Upper lobe of right lung (tissue), 1 donor: ENCODE data around the gene ADGRL3. TPM values are rescaled to one million over a fixed set of nuclear protein-coding genes. Genes with fewer than 3 reads are reported as not detected.

Experiments used
- ATAC-seq: fragments of 200-7000 bp; cut with Tn5 transposase; one replicate; pipeline ENCODE4 v1.9.1; 2020; ENCODE audit warnings: mild to moderate bottlenecking, moderate library complexity
- DNase-seq: peaks from one replicate; pipeline ENCODE4 v3.0.0-alpha.2; 2020
- H3K27ac ChIP-seq: fragments of 200-600 bp; one replicate; pipeline ENCODE4 v1.8.0; 2022
- H3K27me3 ChIP-seq: fragments of 200-600 bp; one replicate; pipeline ENCODE4 v1.8.0; 2022; ENCODE audit warnings: mild to moderate bottlenecking
- H3K36me3 ChIP-seq: fragments of 200-600 bp; one replicate; pipeline ENCODE4 v1.8.0; 2022
- H3K4me1 ChIP-seq: fragments of 200-600 bp; one replicate; pipeline ENCODE4 v1.8.0; 2022
- H3K4me3 ChIP-seq: fragments of 200-600 bp; one replicate; pipeline ENCODE4 v1.8.0; 2022; ENCODE audit warnings: mild to moderate bottlenecking
- H3K9me3 ChIP-seq: fragments of 200-600 bp; one replicate; pipeline ENCODE4 v1.8.0; 2022
- intact Hi-C: fragments of 100-400 bp; cut with DNase I; formaldehyde crosslinking; loops from one replicate; pipeline ENCODE4 v1.11.0; 2022
- total RNA-seq: library from RNA; stranded (reverse); fragmentation: NEBNext Ultra II Directional; extraction: Animal tissue kit (Norgen Biotek cat#: 25700); gene quantifications from one replicate; pipeline ENCODE4 v1.2.1, GENCODE V29; 2021
- TF ChIP-seq, protein P1 (sequence below): fragments of 200-600 bp; IDR thresholded peaks from one replicate; pipeline ENCODE4 v1.8.0; 2022; ENCODE audit warnings: antibody characterized with exemption
- donor health status: DM: no; HTN: yes; CAD: no; lungs with severe emphysema.

The ADGRL3 gene
- total RNA-seq, 1 donor from 2014 or later = 4.0 TPM

DNA sequence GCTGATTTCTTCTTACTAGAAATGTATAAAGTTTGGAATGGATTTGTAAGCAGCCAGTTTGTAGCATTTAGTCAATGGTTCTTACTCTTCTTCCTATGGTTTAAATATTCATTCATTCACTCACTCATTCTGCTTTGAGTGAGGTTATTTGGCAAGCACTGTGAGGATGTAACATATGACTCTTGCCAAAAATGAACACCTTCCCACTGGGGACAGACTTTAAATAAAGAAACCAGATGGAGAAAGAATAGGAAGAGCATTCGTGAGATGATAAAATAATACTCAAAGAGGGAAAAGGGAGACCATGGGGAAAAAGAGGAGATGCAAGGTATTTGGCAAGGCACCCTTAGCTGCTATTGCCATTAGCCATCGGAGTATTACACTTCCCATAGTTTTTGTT, 586.1 kb downstream of the ADGRL3 start:
- TF ChIP-seq, protein P1, sequence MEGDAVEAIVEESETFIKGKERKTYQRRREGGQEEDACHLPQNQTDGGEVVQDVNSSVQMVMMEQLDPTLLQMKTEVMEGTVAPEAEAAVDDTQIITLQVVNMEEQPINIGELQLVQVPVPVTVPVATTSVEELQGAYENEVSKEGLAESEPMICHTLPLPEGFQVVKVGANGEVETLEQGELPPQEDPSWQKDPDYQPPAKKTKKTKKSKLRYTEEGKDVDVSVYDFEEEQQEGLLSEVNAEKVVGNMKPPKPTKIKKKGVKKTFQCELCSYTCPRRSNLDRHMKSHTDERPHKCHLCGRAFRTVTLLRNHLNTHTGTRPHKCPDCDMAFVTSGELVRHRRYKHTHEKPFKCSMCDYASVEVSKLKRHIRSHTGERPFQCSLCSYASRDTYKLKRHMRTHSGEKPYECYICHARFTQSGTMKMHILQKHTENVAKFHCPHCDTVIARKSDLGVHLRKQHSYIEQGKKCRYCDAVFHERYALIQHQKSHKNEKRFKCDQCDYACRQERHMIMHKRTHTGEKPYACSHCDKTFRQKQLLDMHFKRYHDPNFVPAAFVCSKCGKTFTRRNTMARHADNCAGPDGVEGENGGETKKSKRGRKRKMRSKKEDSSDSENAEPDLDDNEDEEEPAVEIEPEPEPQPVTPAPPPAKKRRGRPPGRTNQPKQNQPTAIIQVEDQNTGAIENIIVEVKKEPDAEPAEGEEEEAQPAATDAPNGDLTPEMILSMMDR = no peak

DNA sequence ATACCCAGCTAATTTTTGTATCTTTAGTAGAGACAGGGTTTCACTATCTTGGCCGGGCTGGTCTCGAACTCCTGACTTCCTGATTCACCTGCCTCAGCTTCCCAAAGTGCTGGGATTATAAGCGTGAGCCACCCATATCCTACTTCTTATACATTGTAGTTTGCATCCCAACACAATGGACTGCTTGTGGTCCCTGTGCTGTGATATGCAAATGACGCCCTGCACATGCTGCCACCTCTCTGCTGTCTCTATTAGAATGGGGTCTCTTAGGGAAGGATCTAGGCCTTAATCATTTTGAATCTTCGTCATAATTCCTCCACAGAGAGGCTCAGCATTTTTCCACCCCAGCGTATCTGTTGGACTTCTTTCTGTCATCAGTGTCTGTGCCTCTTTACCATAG, 595.9 kb downstream of the ADGRL3 start:
- Histone ChIP-seq H3K4me3 (no peak overlapping the region), H3K27me3 (no peaks in the 10 kb centered on the region), H3K4me1 (no peaks in the 10 kb centered on the region), H3K36me3 (no peaks in the 10 kb centered on the region), H3K9me3 (no peaks in the 10 kb centered on the region), H3K27ac (no peak overlapping the region)
- DNase-seq (no peak), ATAC-seq (no peak)
- TF ChIP-seq, protein P1 = no peak
- intact Hi-C loops = no loop called here

More for the DNA sequence above, 586.1 kb downstream of the ADGRL3 start:
- DNase-seq (no peak), ATAC-seq (no peak)
- H3K27ac ChIP-seq = no peak overlapping the region
- no peaks in the 10 kb centered on the region for H3K4me1 ChIP-seq
- H3K4me3 ChIP-seq = no peak overlapping the region
- H3K36me3 ChIP-seq = no peaks in the 10 kb centered on the region
- no peaks in the 10 kb centered on the region for H3K27me3 ChIP-seq
- H3K9me3 ChIP-seq = no peaks in the 10 kb centered on the region
- intact Hi-C loops = no loop called here

DNA sequence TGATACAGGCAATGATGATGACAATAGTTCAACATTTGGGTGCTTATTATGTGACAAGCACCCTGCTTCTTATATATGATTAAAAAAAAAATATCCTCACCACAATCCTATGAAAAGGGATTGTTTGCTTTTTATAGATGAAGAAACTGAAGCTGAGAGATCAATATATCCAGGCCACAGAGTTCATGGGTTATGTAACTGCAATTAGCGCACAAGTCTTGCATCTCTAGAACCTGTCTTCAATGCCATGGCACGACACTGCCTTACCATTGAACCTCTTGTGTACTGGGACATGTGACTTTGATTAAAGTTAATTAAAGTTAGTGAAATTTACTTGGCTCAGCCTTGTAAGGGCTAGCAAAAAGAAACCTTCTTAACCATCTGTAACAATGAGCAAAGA, 599.7 kb downstream of the ADGRL3 start:
- intact Hi-C loops = no loop called here
- no peaks in the 10 kb centered on the region for H3K36me3 ChIP-seq
- no peaks in the 10 kb centered on the region for H3K27me3 ChIP-seq
- no peak overlapping the region for H3K4me3 ChIP-seq
- no peak overlapping the region for H3K27ac ChIP-seq
- TF ChIP-seq, protein P1 = no peak
- H3K4me1 ChIP-seq = no peaks in the 10 kb centered on the region
- H3K9me3 ChIP-seq = no peaks in the 10 kb centered on the region
- no peak for ATAC-seq
- no peak for DNase-seq

DNA sequence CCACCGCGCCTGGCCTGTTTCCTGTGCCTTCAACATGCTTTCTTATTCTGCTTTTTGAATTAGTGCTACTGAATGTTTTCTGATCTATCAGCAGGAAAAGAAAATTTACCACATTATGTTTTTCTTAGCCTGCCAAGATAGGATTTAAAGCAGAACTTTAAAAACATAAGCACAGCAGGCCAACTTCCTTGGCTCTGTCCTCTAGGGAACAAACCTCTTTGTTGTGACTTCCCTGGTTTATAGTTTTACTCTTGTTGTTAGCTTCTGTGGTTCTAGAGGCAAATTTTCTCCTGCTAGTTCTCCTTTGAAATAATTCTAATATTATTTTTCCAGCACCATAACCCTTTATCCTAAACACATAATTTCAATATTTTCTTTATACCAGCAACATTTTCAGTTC, 605.1 kb downstream of the ADGRL3 start:
- ATAC-seq (no peak), DNase-seq (no peak)
- no peaks in the 10 kb centered on the region for H3K36me3 ChIP-seq
- intact Hi-C loops = no loop called here
- TF ChIP-seq, protein P1 = no peak
- no peak overlapping the region for H3K27ac ChIP-seq
- no peaks in the 10 kb centered on the region for H3K4me1 ChIP-seq
- H3K27me3 ChIP-seq = no peaks in the 10 kb centered on the region
- no peaks in the 10 kb centered on the region for H3K9me3 ChIP-seq
- no peak overlapping the region for H3K4me3 ChIP-seq

DNA sequence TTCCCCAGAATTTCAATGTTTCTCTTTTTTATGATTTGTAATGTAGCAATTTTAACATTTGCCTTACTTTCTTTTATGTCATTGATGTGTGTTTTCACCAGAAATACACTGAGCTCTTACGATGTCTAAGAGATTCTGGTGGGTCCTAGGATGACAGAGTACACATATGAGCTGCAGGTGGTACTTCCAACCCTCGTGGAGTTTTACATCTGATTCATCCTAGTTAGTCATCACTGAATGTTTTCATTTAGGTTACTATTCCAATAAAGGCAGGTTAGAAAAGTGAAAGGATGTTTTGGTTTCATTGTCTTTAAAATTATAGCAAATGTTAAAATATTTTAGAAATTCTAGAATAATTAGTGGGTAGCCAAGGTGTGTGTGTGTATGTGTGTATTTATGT, 605.9 kb downstream of the ADGRL3 start:
- TF ChIP-seq, protein P1 = no peak
- no peak for DNase-seq
- Histone ChIP-seq H3K27ac (no peak overlapping the region), H3K4me3 (no peak overlapping the region), H3K4me1 (no peaks in the 10 kb centered on the region), H3K27me3 (no peaks in the 10 kb centered on the region), H3K36me3 (no peaks in the 10 kb centered on the region), H3K9me3 (no peaks in the 10 kb centered on the region)
- no peak for ATAC-seq
- intact Hi-C loops = no loop called here

DNA sequence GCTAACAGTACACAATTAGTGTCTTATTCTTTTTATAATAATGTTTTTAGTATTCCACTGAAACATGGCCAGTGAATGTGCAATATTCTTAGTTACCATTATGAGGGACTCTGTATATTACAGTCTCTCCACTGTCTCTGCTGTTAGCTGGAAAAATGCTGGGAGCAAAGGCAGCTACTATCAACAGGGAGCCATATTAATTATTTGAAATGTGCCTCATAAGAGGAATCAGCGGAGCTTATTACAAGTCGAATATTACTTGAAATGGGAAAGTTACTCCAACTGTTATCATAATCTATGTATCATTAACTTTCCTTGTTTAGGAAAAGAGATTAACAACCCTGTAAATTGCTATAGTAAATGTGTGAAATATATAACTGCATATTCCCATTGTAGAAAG, 612.0 kb downstream of the ADGRL3 start:
- no peaks in the 10 kb centered on the region for H3K36me3 ChIP-seq
- no peaks in the 10 kb centered on the region for H3K4me1 ChIP-seq
- H3K4me3 ChIP-seq = no peak overlapping the region
- no peaks in the 10 kb centered on the region for H3K9me3 ChIP-seq
- no peak overlapping the region for H3K27ac ChIP-seq
- H3K27me3 ChIP-seq = no peaks in the 10 kb centered on the region
- ATAC-seq (no peak), DNase-seq (no peak)
- TF ChIP-seq, protein P1 = no peak
- intact Hi-C loops = no loop called here
